ENCODE measurements around the gene WRNIP1. TPM values are rescaled to one million over a fixed set of nuclear protein-coding genes. Genes with fewer than 3 reads are reported as not detected.
A peak's percentile ranks its signal among the peaks of the same experiment; 100 is the strongest.

WRNIP1 gene
- total and polyA plus RNA-seq, 10 donors = 31.4 to 47.7 (median 39.4) TPM

DNA sequence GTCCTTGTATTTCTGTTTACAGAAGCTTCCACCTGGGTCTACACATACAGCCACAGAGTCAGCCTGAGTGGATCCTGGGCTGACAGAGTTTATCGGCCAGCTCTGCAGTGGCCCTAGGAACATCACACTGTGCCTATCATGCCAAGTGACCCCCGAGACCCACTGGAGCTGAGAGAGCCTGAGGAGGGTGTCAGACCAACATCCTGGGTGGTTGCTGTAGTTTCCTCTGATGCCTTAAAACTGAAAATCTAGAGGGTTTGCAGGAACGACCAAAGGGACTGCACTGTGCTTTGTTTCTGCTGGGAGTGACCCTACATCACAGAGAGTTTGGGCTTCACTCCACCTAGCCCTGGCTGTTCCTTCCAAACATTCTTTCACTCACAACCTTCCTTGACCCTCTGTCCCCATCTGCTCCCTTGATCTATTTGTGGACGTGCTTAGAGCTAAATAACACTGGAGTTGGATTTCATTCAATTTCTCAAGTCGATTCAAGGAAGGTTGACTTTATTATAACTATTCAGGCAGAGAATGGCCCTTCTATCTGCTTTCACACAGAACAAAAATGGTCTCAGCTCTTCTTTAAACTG is 32.6 kb upstream of the WRNIP1 start:
- WGBS, 5 donors = 40 to 62% (median 49%) methylated on average over 5 of the region's 5 CpGs
- peak overlapping the region in 3 of 8 donors; percentile 49 to 68 (median 67) for H3K27ac ChIP-seq
- no peak for DNase-seq
- no peaks in the 10 kb centered on the region for H3K36me3 ChIP-seq
- intact Hi-C loops (cut with DNase I; ENCODE audit: low total_unique reads) = no loop called here
- no peak for TF ChIP-seq CTCF (IDR thresholded peaks at IDR 0.05 in 8 of 11, conservative IDR thresholded peaks at IDR 0.05 in 3 of 11)
- no peak for TF ChIP-seq POLR2A (IDR thresholded peaks at IDR 0.05)
- no peak for TF ChIP-seq POLR2AphosphoS5 (IDR thresholded peaks at IDR 0.05)
- H3K4me1 ChIP-seq = no peaks in the 10 kb centered on the region
- no peaks in the 10 kb centered on the region for H3K9me3 ChIP-seq
- no peak overlapping the region for H3K4me3 ChIP-seq
- no peaks in the 10 kb centered on the region for H3K27me3 ChIP-seq (replicated peaks in 1 of 7)

- Histone ChIP-seq H3K9me3 (no peaks in the 10 kb centered on the region), H3K27me3 (replicated peaks in 1 of 7) (no peaks in the 10 kb centered on the region), H3K4me1 (peaks cover 0 to 4% (median 0%) of the 10 kb centered on the region in 6 donors), H3K36me3 (no peaks in the 10 kb centered on the region), H3K4me3 (no peak overlapping the region), H3K27ac (peak overlapping the region in 4 of 8 donors; percentile 22 to 68 (median 58))
- 17 to 60% (median 34%) methylated on average over 5 of the region's 5 CpGs for WGBS, 5 donors
- TF ChIP-seq POLR2AphosphoS5 (IDR thresholded peaks at IDR 0.05) (peak in 1 of 3 donors; percentile 51), POLR2A (IDR thresholded peaks at IDR 0.05) (no peak)
- DNase-seq = peak; percentile 90
- intact Hi-C loops (cut with DNase I; ENCODE audit: low total_unique reads) = no loop called here
Measured at GRCh38 chr6:2733324-2733723, 31.9 kb upstream of the WRNIP1 start.

DNA sequence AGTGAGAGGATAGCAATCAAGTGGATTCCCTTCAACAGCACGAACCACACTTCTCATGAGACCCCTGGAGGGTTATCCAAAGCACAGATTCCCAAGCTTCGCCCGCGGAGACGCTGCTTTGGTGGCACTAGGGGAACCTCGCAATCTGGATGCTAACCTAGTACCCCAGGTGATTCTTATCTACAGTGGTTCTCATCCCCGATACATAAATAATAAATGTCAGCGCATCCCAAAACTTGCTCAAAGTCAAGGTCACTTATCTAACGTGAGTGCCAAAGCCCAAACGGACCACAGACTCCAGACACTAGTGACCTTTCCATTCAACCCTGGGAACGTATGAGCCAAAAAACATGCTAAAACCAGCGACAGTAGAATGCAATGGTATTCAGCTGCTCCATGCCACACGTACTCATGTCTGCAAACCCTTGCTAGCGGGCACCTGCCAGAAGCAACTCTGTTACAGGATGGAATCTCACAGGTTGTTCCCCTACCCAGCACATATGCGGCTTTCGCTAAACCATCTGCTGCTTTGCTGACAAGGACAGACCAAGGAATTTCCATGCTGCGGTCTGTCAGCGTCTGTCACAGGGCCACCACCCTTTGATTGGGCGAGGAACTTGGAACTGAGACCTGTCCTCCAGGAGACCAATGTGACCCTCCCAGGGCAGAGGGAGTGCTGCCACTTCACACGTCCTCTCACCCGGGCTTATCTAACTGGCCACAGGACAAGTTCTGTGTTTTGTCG is 31.3 kb upstream of the WRNIP1 start:
- TF ChIP-seq POLR2AphosphoS5 (IDR thresholded peaks at IDR 0.05) = no peak
- no peak for TF ChIP-seq POLR2A (IDR thresholded peaks at IDR 0.05)
- no peak for TF ChIP-seq CTCF (IDR thresholded peaks at IDR 0.05 in 8 of 11, conservative IDR thresholded peaks at IDR 0.05 in 3 of 11)
- H3K4me3 ChIP-seq = no peak overlapping the region
- H3K4me1 ChIP-seq = peaks cover 0 to 4% (median 0%) of the 10 kb centered on the region in 6 donors
- H3K27me3 ChIP-seq (replicated peaks in 1 of 7) = no peaks in the 10 kb centered on the region
- H3K9me3 ChIP-seq = no peaks in the 10 kb centered on the region
- WGBS, 5 donors = 87 to 93% (median 89%) methylated on average over 22 of the region's 22 CpGs
- no peaks in the 10 kb centered on the region for H3K36me3 ChIP-seq
- intact Hi-C loops (cut with DNase I; ENCODE audit: low total_unique reads) = no loop called here
- DNase-seq = no peak
- peak overlapping the region in 4 of 8 donors; percentile 22 to 68 (median 58) for H3K27ac ChIP-seq

- Histone ChIP-seq H3K9me3 (no peaks in the 10 kb centered on the region), H3K27ac (no peak overlapping the region), H3K4me1 (peaks cover 0 to 4% (median 0%) of the 10 kb centered on the region in 6 donors), H3K4me3 (no peak overlapping the region), H3K36me3 (no peaks in the 10 kb centered on the region), H3K27me3 (replicated peaks in 1 of 7) (no peaks in the 10 kb centered on the region)
- TF ChIP-seq POLR2A (IDR thresholded peaks at IDR 0.05) (no peak), CTCF (IDR thresholded peaks at IDR 0.05 in 8 of 11, conservative IDR thresholded peaks at IDR 0.05 in 3 of 11) (no peak), POLR2AphosphoS5 (IDR thresholded peaks at IDR 0.05) (no peak)
- no peak for DNase-seq
- intact Hi-C loops (cut with DNase I; ENCODE audit: low total_unique reads) = no loop called here
- 79 to 91% (median 85%) methylated on average over 2 of the region's 2 CpGs for WGBS, 5 donors
Measured at GRCh38 chr6:2734488-2735166, 30.6 kb upstream of the WRNIP1 start.

Data from spleen (tissue), 11 donors.